ENCODE results near the gene NCKAP1. TPM values are rescaled to one million over a fixed set of nuclear protein-coding genes. Genes with fewer than 3 reads are reported as not detected.
A peak's percentile ranks its signal among the peaks of the same experiment; 100 is the strongest.

Gene NCKAP1
- total and polyA plus RNA-seq, 4 donors, result 36.4 to 194 (median 73.1) TPM

DNA sequence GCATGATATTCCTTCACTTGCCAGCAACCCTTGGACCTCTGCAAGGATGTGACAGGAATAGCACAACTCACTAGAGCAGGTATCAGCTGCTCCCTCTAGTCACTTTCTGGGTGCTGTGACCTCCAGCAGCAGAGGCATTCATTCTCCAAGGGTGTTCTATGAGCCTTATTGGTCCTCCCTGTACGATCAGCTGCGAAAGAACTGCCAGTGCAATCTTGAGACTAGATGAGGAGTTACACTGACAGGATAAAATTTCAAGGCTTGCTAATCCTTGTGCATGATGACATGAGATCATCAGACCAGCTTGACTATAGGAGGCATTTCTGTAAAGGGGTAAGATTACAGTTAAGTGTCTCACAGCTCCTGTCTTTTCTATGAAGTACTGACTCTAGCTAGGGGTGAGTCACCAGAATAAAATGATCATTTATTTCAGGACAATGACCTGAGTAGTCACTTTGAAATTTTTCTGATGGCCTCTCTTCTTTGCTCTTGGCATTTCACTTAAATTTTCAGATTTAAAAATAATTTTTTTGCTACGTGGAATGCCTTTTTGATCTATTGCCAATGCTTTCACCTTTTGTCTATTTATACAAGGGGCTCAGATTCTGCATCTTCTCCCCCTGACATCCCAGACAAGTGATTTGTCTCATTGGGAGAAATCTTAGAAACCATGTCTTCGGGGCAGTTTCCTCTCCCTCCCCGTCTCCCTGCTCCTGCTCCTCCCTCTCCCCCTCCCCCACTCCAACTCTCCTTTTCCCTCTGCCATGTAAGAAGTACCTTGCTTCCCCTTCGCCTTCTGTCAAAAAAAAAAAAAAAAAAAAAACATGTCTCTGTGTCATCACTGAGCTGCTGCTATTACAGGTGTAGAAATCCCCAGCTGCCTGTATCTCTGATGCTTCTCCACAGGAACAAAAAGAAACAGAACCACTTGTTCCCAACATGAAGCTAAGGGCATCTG is 122.6 kb downstream of the NCKAP1 start:
- no peak for DNase-seq
- TF ChIP-seq, protein P1, sequence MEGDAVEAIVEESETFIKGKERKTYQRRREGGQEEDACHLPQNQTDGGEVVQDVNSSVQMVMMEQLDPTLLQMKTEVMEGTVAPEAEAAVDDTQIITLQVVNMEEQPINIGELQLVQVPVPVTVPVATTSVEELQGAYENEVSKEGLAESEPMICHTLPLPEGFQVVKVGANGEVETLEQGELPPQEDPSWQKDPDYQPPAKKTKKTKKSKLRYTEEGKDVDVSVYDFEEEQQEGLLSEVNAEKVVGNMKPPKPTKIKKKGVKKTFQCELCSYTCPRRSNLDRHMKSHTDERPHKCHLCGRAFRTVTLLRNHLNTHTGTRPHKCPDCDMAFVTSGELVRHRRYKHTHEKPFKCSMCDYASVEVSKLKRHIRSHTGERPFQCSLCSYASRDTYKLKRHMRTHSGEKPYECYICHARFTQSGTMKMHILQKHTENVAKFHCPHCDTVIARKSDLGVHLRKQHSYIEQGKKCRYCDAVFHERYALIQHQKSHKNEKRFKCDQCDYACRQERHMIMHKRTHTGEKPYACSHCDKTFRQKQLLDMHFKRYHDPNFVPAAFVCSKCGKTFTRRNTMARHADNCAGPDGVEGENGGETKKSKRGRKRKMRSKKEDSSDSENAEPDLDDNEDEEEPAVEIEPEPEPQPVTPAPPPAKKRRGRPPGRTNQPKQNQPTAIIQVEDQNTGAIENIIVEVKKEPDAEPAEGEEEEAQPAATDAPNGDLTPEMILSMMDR (IDR thresholded peaks at IDR 0.05; ENCODE audit: control extremely low read depth, extremely low read depth), result no peak
- Histone ChIP-seq H3K4me3 (no peak overlapping the region), H3K9me3 (ENCODE audit: control insufficient read depth in 4 of 4, insufficient read depth in 3 of 4, low read length in 3 of 4) (no peaks in the 10 kb centered on the region), H3K9ac (ENCODE audit: insufficient read depth in 1 of 2, low read length in 2 of 2) (no peak overlapping the region), H3K36me3 (ENCODE audit: control insufficient read depth in 4 of 4, insufficient read depth in 4 of 4, low read length in 4 of 4) (peaks cover 3 to 14% (median 13%) of the 10 kb centered on the region in 4 donors), H3K4me1 (ENCODE audit: control insufficient read depth in 5 of 5, insufficient read depth in 5 of 5, low read length in 5 of 5) (peaks cover 0 to 5% (median 0%) of the 10 kb centered on the region in 5 donors), H3K27me3 (ENCODE audit: control insufficient read depth in 3 of 3, insufficient read depth in 3 of 3, low read length in 2 of 3) (no peaks in the 10 kb centered on the region), H3K27ac (ENCODE audit: low read depth in 1 of 2, low read length in 1 of 2) (peak overlapping the region in 1 of 2 donors; percentile 42)
- WGBS, 2 donors, result 88 to 91% methylated on average over 6 of the region's 6 CpGs
- no peak for ATAC-seq (ENCODE audit: insufficient read depth, low FRiP score)

DNA sequence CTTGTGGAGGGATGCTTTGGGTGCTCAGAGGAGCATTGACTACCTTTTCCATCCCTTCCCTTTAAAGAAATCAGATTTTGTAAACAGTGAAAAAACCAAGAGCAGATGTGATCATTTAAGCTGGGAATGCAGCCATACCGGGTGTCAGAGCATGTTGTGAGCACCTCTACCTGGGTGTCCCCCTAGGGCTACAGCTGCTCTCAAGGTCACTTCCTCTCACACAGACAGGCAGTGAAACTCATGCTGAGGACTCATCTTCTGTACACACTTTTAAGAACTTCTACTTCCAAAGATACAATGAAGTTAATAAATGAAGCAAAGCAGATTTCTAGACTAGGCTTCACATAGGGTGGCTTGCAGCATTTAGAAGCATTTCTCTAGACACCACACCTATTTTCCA is 123.4 kb downstream of the NCKAP1 start:
- WGBS, 2 donors, result 96 to 100% methylated on average over 1 of the region's 1 CpG
- H3K9ac ChIP-seq (ENCODE audit: insufficient read depth in 1 of 2, low read length in 2 of 2), result no peak overlapping the region
- peaks cover 0 to 5% (median 0%) of the 10 kb centered on the region in 5 donors for H3K4me1 ChIP-seq (ENCODE audit: control insufficient read depth in 5 of 5, insufficient read depth in 5 of 5, low read length in 5 of 5)
- H3K27ac ChIP-seq (ENCODE audit: low read depth in 1 of 2, low read length in 1 of 2), result peak overlapping the region in 1 of 2 donors; percentile 42
- no peaks in the 10 kb centered on the region for H3K9me3 ChIP-seq (ENCODE audit: control insufficient read depth in 4 of 4, insufficient read depth in 3 of 4, low read length in 3 of 4)
- no peaks in the 10 kb centered on the region for H3K27me3 ChIP-seq (ENCODE audit: control insufficient read depth in 3 of 3, insufficient read depth in 3 of 3, low read length in 2 of 3)
- ATAC-seq (ENCODE audit: insufficient read depth, low FRiP score) (no peak), DNase-seq (no peak)
- TF ChIP-seq, protein P1 (IDR thresholded peaks at IDR 0.05; ENCODE audit: control extremely low read depth, extremely low read depth), result no peak
- no peak overlapping the region for H3K4me3 ChIP-seq
- peaks cover 3 to 20% (median 12%) of the 10 kb centered on the region in 4 donors for H3K36me3 ChIP-seq (ENCODE audit: control insufficient read depth in 4 of 4, insufficient read depth in 4 of 4, low read length in 4 of 4)

DNA sequence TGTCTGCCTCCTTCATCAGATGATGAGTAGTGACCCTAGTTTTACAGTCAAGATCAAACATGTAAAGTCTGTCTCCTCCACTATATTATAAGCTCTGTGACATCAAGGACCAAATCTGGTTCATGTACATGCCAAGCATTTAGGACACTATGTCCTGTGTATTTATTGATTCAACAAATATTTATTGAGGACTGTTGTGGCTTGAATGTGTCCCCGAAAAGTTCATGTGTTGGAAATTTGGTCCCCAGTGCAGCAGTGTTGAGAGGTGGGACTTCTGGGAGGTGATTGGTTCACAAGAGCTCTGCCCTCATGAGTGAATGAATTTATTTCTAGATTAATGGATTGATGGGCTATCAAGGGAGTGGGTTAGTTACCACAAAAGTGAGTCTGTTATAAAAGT is 125.2 kb downstream of the NCKAP1 start:
- H3K4me1 ChIP-seq (ENCODE audit: control insufficient read depth in 5 of 5, insufficient read depth in 5 of 5, low read length in 5 of 5), result no peaks in the 10 kb centered on the region
- WGBS, 2 donors, result 93 to 95% methylated on average over 1 of the region's 1 CpG
- TF ChIP-seq, protein P1 (IDR thresholded peaks at IDR 0.05; ENCODE audit: control extremely low read depth, extremely low read depth), result no peak

More for the DNA sequence above, 125.2 kb downstream of the NCKAP1 start:
- no peak for DNase-seq
- ATAC-seq (ENCODE audit: insufficient read depth, low FRiP score), result no peak
- H3K36me3 ChIP-seq (ENCODE audit: control insufficient read depth in 4 of 4, insufficient read depth in 4 of 4, low read length in 4 of 4), result peaks cover 3 to 22% (median 11%) of the 10 kb centered on the region in 4 donors
- no peaks in the 10 kb centered on the region for H3K27me3 ChIP-seq (ENCODE audit: control insufficient read depth in 3 of 3, insufficient read depth in 3 of 3, low read length in 2 of 3)
- H3K9ac ChIP-seq (ENCODE audit: insufficient read depth in 1 of 2, low read length in 2 of 2), result no peak overlapping the region
- no peak overlapping the region for H3K27ac ChIP-seq (ENCODE audit: low read depth in 1 of 2, low read length in 1 of 2)
- H3K4me3 ChIP-seq, result no peak overlapping the region
- H3K9me3 ChIP-seq (ENCODE audit: control insufficient read depth in 4 of 4, insufficient read depth in 3 of 4, low read length in 3 of 4), result no peaks in the 10 kb centered on the region

All from lung (tissue), 12 donors.